Body of pancreas (tissue), 4 donors: ENCODE measurements around the gene TMEM181.

Source experiments
- POLR2A ChIP-seq, 3 donors: fragments of 450-650 bp; IDR thresholded peaks; one replicate each; pipeline ENCODE4 v1.6.1; 2016; ENCODE audit warnings: antibody characterized with exemption in 3 of 3, mild to moderate bottlenecking in 2 of 3
- TF ChIP-seq, protein P1 (sequence below), 7 experiments: fragments of 450-650 bp in 4 of 7; fragments of 200-600 bp in 3 of 7; sonication (generic) in 3 of 7; IDR thresholded peaks; one replicate each; pipeline ENCODE4 v1.5.1; 2016 to 2019; ENCODE audit warnings: antibody characterized with exemption in 7 of 7

DNA sequence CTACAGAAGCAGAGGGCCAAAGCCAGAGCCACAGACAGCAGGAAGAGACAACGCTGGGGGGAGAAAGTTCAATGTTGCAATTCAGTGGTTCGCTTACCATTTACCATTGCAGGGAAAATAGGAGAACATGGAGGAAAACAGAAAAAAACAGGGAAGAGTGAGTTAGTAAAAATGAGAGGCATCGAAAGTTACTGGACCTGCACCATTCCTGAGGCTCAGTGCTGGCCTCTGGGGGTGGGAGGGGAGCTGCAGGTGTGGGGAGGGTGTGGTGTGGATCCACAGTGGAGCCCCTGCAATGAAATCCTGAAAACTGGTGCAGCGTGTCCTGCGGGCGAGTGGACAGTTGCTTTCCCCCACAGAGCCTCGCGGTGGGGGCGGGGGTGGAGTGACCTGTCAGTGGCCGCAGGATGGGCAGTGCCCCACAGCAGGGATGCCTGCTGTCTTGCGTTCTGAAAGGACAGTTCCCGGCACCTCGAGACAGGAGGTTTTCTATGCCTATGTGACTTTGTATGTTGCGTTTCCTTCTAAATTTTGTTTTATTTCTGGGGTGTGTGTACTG, 5.7 kb downstream of the TMEM181 start:
- TF ChIP-seq, protein P1, sequence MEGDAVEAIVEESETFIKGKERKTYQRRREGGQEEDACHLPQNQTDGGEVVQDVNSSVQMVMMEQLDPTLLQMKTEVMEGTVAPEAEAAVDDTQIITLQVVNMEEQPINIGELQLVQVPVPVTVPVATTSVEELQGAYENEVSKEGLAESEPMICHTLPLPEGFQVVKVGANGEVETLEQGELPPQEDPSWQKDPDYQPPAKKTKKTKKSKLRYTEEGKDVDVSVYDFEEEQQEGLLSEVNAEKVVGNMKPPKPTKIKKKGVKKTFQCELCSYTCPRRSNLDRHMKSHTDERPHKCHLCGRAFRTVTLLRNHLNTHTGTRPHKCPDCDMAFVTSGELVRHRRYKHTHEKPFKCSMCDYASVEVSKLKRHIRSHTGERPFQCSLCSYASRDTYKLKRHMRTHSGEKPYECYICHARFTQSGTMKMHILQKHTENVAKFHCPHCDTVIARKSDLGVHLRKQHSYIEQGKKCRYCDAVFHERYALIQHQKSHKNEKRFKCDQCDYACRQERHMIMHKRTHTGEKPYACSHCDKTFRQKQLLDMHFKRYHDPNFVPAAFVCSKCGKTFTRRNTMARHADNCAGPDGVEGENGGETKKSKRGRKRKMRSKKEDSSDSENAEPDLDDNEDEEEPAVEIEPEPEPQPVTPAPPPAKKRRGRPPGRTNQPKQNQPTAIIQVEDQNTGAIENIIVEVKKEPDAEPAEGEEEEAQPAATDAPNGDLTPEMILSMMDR (IDR thresholded peaks at IDR 0.05), result no peak
- no peak for TF ChIP-seq POLR2A (IDR thresholded peaks at IDR 0.05)
